Uterus (tissue), 2 donors: ENCODE measurements around the gene LRRTM3.

Experiments used
- CTCF ChIP-seq, 4 experiments: fragments of 200-600 bp in 2 of 4; fragments of 450-650 bp in 2 of 4; sonication (generic) in 2 of 4; IDR thresholded peaks; one replicate each; pipeline ENCODE4 v1.5.1; 2016 to 2019; ENCODE audit warnings: antibody characterized with exemption in 4 of 4, mild to moderate bottlenecking in 2 of 4, moderate library complexity in 1 of 4
- POLR2A ChIP-seq, 2 donors: fragments of 450-650 bp; IDR thresholded peaks; one replicate each; pipeline ENCODE4 v1.6.1; 2016; ENCODE audit warnings: antibody characterized with exemption in 2 of 2, mild to moderate bottlenecking in 1 of 2, moderate library complexity in 1 of 2

GRCh38 chr10:67140641-67141040, 214.8 kb downstream of the LRRTM3 start:
- TF ChIP-seq CTCF (IDR thresholded peaks at IDR 0.05) = no peak
- TF ChIP-seq POLR2A (IDR thresholded peaks at IDR 0.05) = no peak
